CD4-positive, alpha-beta T cell treated with Interferon gamma for 1 hour (primary cell): ENCODE results near the gene DDX31.
"Not testable (repeated sequence)": the region's sequence is repeated elsewhere in the genome, so short reads cannot be mapped to it uniquely, and the experiment has no call there.

Experiments
- DNase-seq: peaks from one replicate; pipeline ENCODE4 v3.0.0-alpha.2; 2020

Gene DDX31

DNA sequence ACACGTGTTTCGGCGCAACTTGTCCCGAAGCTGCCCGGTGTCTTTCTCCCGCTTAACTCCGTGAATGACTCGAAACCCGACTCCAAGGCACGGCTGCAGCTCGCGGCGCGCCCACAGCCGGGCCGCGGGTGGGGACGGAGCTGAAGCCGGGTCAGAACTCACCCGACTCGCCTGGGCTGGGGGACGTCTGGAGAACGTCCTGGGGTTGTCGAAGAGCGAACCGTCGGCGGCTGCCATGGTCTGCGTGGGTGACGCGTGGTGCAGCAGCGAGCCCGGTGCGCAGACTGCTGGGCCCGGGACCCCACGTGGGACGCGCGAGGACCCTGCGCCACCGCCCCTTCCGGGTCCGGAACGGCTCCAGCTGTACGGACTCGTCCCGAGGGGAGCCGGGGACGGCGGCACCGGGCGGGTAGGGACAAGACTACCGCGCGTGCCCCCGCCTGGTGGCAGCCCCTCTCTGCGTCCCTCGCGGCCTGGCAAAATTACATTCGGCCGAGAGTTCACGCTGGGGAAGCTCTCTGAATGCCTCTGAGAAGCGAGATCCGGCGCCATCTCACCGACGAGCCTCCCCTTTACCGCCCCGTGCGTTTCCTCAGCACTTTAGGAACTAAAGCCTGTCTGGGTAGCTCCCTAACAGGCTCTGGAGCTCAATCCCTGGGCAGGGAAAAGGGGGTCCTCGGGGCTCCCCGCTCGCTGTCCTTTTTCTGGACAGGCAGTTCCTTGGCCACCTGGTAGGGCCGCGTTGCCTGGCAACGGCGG is at the start of gene DDX31:
Gene DDX31 (minus strand): TSS at position 286 of the 759 bp plus-strand sequence. CDS start 49 bp downstream, at position 237.
- peak; percentile 87 for DNase-seq

DNA sequence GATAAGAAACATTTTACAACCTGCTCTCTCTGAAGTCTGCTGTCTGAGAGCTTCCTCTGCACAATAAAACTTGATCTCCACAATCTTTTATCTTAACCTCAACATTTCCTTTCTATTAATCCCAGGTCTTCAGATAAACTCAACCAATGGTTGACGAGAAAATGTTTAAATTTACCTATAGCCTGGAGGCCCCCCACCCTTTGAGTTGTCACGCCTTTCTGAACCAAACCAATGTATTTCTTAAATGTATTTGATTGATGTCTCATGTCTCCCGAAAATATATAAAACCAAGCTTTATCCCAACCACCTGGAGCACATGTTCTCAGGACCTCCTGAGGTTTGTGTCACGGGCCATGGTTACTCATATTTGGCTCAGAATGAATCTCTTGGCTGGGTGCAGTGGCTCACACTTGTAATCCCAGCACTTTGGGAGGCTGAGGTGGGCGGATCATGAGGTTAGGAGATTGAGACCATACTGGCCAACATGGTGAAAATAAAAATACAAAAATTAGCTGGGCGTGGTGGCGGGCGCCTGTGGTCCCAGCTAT is 48.7 kb upstream of the DDX31 start:
- not testable (repeated sequence) for DNase-seq

DNA sequence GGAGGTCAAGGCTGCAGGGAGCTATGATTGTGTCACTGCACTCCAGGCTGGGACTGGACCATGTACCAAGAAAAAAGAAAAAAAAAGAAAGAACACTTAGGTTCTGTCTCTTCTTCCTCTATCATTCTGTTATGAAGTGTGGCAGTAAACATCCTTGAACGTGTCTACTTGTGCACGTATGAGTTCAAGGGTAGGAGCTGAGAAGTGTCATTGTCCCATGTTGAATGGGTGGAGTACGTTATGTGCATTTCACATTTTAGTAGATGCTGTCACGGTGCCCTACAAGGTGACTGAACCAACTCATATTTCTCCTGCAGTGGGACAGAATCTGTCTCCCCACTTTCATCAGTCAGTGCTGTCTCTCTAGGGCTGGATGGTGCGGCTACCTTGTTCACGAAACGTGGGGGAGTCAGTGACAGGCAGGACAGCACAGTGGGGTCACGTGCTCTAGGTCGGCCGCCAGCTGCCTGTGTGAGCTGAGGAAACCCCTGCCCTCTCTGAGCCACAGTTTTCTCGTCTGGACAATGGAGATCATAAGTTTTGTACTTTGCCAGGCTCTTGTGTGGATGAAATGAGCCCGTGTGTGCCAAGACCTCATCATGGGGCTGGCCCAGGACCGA is 47.7 kb upstream of the DDX31 start:
- DNase-seq: no peak

DNA sequence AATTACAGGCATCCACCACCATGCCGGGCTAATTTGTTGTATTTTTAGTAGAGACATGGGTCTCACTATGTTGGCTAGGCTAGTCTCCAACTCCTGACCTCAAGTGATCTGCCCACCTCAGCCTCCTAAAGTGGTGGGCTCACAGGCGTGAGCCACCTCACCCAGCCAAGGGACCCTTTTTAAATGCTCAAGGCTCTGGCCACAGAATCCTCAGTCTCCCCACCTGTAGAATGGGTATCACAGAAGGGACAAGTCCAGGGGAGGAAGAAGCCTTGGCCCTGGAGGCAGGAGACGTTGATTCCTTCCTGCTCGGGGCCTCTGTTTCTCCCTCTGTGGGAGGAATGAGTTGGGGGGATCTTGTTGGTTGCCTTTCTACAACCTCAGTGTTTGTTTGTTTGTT is 46.2 kb upstream of the DDX31 start:
- DNase-seq: no peak

DNA sequence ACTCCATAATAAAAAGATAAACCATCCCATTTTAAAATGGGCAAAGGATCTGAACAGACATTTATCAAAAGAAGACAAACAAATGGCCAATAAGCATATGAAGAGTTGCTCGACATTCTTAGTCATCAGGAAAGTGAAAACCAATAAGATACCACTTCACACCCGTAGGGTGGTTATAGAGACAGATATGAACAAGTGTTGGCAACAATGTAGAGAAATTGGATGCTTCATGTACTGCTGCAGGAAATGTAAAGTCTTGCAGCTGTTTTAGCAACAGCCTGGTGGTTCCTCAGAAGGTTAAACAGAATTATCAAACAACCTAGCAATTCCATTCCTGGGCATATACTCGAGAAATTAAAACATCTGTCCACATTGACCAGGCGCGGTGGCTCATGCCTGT is 43.0 kb upstream of the DDX31 start:
- DNase-seq: no peak

DNA sequence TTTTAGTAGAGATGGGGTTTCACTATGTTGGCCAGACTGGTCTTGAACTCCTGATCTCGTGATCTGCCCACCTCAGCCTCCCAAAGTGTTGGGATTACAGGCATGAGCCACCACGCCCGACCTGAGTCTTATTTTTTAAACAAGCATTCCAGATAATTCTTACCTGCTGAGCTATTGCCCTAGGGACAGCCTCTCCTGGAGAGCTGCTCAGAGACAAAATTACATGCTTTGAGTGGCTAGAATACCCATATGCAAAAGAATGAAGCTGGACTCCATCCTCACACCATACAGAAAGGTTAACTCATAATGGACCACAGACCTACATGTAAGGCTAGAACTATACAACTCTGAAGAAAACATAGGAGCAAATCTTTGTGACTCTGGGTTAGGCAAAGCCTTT is 42.1 kb upstream of the DDX31 start:
- DNase-seq: no peak

DNA sequence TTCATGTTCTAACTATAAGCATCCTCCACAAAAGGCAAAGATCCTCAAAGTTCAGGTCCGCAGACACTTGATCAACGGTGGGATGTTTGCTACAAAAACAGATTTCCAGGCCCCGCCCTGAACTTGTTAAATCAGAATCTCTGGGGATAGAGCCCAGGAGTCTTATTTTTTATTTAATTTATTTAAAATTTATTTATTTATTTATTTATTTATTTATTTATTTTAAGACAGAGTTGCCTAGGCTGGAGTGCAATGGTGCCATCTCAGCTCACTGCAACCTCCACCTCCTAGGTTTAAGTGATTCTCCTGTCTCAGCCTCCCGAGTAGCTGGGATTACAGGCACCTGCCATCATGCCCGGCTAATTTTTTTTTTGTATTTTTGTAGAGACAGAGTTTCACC is 41.4 kb upstream of the DDX31 start:
- DNase-seq: not testable (repeated sequence)

DNA sequence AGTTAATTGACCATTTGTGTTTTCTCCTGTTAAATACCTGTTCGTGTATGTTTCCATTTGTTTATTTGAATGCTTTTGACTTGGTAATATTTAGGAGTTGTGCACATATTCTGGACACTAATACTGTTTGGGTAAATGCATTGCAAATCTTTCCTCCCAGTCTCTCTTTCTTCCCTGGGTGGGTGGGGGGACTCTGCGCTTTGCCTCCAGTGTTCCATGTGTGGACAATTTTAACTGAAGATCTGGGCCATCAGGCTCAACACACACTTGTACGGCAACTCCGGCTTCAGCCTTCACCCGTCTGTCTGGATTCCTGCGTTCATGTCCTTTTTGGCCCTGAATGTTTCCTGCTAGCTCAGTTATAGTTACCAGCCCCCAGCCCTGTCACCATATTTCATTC is 40.5 kb upstream of the DDX31 start:
- no peak for DNase-seq

DNA sequence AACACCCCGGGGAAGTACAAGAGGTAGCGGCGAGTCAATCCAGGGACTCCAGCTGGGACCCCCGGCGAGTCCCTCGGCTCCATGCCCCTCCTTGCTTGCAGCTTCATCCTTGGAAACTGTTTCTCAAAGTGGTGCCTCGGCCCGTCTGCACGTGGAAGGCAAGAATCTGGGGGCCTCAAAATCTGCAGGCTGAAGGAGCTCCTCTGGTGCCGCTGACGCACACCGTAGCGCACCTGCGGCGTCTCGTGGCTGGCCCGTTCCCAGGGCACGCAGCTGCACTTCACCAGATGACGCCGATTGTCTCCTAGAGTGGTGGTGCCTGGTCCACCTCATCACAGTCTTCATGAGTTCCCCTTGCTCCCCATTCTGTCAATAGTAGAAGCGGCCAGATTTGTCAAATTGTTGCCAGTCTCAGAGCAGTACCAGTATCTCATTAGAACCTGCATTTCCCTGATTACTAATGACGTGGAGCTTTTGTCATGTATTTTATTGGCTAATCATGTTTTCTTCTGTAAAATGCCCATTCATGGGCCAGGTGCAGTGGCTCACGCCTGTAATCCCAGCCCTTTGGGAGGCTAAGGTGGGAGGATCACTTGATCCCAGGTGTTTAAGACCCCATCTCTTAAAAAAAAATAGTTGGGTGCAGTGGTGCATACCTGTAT is 39.1 kb upstream of the DDX31 start:
- no peak for DNase-seq

DNA sequence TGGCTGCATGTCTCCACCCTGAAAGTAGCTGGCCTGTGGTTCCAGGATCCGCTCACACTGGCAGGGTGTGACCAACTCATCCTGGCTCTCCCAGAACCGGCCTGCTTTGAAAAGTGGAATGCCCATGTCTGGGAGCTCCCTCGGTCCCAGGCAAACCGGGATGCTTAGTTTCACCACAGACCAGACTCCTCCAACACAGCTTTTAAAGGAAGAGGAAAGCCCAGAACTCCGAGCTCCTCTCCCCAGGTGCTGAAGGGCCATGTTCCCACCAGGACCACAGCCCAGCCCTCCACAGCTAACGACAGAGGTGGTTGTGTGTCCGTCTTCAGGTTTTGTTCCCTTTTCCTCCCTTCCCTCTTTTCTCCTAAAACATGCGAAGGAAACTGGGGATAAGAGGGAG is 38.5 kb upstream of the DDX31 start:
- DNase-seq: no peak

DNA sequence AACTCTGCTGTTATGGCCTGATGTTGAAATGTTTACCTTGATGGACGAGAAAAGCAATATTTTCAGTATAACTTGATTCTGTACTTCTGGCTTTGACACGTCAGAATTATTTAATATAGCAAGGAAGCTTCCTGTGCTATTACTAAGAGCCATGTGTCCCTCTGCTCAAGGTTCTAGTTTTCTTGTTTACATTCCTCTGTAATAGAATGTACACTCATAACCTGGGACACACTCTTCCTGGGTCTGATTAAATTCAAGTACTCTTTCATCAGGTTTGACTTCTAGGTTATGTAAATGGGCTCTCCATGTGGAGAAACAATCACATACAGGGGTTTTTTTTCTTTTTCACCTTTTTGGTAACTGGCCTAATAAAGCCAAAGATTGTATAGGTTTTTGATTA is 33.6 kb upstream of the DDX31 start:
- DNase-seq: no peak

DNA sequence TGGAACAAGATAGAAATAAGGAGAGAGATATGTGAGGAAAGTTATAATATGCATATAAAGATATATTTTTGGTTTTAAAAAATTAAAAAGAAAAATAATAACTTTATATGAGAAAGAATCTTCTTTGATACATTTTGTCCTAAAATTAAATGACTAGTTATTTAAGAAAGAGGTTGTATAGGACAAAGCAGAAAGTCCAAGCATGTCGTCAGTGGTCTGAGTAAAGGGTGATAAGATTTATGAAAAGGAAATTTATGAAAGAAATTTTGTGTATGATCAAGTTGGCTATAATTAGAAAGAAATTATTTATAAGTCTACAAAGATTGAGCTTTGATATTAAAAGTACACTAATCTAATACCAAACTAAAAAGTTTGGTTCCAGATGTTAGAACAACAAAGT is 32.5 kb upstream of the DDX31 start:
- no peak for DNase-seq

DNA sequence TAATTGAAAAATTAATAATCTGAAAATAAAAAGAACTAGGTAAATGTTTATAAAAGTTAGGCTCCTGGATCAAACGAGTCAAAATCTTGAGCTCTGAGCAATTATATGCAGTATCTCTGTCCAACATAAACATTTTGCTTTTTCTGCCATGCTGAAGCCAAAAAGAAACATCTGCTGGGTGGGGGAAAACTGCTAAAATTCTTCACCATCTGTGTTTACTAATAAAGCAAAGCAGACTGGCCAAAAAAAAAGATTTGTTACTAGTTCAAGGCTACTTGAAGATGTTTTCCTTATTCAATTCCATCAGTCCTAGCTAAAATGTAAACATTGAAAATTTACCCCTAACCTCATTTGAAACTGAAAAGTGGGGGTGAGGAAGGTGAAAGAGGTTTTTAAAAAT is 30.2 kb upstream of the DDX31 start:
- no peak for DNase-seq

DNA sequence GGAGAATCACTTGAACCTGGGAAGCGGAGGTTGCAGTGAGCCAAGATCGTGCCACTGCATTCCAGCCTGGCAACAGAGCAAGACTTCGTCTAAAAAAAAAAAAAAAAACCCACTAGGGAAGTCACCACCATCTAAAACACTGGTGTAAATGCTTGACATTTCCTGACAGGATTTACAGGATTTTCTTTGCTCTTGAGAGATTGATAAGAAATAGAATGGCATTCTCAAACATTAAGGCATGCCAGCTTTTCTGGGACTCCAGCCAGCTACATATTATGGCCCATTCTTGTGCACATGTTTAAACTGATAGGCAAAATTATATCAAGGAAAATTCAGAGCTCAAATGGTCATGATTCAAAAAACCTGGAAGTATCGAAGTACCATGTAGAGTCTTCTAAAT is 29.2 kb upstream of the DDX31 start:
- no peak for DNase-seq

DNA sequence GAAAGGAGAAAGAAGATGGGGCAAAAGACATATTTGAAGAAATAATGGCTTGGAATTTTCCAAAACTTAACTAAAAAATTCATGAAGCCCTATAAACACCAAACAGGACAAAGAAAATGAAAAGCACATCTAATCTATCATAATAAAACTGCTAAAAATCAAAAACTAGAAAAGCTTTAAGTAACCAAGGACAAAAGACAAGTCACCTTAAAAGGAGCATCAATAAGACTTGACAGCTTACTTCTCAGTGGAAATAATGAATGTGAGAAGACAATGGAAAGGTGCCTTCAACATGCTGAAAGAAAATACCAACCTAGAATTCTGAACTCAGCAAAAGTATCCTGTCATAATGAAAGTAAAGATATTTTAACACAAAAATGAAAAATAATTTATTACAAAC is 27.4 kb upstream of the DDX31 start:
- no peak for DNase-seq

DNA sequence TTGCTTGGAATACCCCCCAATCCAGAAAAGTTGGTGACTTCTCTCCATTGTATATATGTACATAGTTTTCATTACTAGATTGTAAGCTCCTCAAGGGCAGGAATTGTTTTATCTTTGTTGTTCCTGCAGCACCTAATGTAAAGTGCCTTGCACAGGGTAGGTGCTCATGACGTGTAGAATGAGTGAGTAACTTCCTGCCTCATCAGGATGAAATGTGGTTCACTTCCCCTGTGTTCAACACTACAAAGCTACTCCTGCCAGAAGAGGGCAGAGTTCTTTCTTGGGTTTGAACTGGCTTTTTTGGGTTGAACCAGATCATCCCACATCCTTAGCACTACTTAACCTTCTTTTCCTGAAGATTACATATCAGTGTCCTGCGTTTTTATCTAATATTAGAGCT is 24.4 kb upstream of the DDX31 start:
- DNase-seq: no peak

DNA sequence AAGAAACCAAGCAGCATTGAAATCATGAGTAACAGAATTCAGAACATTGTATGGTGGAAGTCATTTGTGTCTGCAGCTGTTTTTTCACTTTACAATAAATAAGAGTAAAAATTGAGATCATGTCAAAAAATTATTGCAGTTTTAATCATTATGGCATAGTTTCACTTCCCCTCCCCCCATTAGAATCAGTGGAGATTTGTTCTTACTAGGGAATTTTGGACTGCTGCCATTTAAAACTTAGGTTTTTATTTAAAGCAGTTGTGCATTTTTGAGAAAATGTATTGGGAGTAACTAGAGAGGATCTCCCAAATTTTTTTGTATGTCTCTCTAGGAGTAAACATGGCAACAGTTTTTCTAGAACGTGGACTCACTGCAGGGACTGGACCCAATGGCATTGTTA is 20.9 kb upstream of the DDX31 start:
- DNase-seq: no peak

DNA sequence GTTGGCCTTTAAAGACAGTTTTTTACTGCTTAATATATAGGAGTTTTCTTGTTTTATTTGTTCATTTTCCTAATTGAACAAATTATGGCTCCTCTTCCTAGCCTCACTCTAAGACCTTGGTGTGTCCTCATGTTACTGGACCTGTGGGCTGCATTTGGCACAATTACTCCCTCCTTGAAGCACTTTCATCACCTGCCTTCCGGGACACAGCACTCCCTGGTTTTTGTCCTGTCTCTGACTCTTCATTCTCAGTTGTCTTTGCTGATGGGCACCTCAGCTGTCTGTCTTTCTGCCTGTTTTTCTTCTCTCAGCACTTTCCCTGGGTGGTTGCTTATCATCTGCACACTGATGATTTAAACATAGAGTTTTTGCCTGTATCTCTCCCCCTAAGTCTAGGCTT is 14.1 kb upstream of the DDX31 start:
- DNase-seq: no peak

DNA sequence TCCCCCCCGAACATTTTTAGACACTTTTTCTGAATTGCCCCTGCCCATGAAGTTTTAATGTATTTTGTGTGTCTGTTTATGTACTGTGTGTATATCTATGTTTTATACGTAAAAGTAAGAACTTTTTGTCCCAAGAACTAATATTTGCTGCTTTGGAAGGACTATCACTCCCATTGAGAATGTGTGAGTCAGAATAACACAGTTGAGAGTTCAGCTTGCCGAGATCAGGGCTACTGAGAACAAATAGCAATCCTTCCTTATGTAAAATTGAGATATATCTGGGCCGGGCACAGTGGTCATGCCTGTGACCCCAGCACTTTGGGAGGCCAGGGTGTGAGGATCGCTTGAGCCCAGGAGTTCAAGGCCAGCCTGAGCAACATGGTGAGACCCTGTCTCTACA is 11.8 kb upstream of the DDX31 start:
- DNase-seq: no peak

DNA sequence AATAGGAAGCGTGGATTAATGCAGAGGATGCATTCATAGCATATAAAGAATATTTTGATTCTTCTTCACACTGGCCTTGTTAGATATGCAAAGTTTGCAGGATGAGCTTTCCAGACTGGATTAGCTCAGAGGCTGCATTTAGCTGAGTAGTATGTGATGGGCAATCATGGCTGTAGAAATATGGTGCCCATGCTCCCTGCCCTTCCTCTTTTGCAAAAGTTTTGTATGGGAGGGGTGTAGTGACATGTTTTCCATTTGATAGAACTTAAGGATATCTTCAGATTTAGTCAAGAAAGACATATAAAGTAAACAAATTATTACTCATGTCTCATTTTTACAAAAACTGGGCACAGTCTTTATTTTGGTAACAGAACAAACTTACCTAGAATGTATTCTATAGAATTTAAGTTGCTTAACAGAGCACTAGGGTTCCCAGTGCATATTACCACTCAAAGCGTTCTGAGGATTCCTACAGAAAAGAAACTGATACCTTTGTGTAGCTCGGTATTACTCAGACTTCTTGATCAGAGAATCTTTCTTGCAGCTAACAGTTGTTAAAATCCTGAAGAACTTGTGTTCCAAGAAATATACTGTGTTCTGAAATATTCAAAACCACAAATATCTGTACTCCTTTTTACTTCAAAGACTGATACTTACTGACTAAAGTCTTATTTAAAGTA is 10.3 kb upstream of the DDX31 start:
- no peak for DNase-seq

DNA sequence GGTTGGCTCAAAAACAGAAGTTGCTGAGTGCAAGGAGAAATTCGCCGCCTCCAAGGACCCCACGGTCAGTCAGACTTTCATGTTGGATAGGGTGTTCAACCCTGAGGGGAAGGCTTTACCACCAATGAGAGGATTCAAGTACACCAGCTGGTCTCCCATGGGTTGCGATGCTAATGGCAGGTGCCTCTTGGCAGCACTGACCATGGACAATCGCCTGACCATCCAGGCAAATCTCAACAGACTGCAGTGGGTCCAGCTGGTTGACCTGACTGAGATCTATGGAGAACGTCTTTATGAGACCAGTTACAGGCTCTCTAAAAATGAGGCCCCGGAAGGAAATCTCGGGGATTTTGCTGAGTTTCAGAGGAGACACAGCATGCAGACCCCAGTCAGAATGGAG is 8.2 kb upstream of the DDX31 start:
- DNase-seq: no peak

DNA sequence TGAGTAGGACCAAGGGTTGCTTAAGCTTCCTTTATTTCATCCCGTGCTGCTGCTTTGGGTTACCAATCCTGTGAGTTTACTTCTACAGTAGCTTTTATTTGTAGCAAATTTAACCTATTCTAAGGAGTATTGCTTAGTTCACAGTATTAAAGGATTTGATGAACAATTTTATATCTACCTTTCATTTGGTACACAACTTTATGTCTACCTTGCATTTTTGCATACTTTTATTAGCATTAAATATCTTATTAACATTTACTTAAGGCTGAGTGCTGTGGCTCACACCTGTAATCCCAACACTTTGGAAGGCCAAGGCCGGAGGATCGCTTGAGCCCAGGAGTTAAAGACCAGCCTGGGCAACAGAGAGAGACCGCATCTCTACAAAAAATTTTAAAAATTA is 4.7 kb upstream of the DDX31 start:
- no peak for DNase-seq

DNA sequence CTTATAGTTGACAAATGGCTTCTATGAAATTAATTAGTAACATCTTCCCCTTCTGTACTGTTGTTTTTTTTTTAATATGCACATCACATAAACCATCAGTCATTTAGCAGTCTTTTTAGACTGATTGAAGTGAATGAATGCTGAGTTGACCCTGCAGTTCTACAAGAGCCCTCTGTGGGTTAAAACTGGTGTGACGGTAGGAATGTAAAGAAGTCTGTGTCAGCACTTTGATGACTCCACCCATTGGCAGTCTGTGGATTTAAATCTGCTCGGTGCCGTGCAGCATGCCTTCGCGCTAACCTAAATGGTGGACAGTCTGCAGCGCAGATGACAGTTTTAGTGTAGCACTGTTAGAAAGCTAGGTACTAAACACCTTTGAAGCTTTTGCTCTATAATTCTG is 3.6 kb upstream of the DDX31 start:
- DNase-seq: no peak

DNA sequence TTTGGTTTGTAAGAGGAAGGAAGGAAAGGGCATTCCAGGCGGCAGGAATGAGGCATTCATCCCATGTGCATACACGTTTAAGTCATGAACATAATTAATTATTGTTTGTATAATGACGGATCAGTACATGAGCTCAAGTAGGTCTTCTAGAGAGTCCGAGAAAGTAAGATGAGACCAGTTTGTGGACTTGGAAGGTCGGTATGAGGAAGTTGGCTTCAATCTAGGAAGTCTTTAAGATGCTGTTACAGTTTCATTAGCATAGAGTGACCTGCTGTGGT is 2.6 kb upstream of the DDX31 start:
- DNase-seq: no peak
